Medulla oblongata (tissue), 1 donor: ENCODE data around the gene GCNA.

Experiments used
- DNase-seq: peaks from one replicate; pipeline ENCODE4 v3.0.0-alpha.2; 2015; ENCODE audit errors: extremely low spot score

GCNA gene

GRCh38 chrX:71578253-71579135 lies at the start of gene GCNA:
Gene GCNA (plus strand): TSS chrX:71578437. CDS start chrX:71580822, 2,385 bp downstream.
- no peak for DNase-seq

- peak; percentile 37 for DNase-seq
These were observed 46.0 kb upstream of the GCNA start for GRCh38 chrX:71532078-71532752.

- DNase-seq: peak; percentile 93
These were observed 45.3 kb upstream of the GCNA start, which contains the start of gene OGT for GRCh38 chrX:71532753-71533425. Gene OGT (plus strand): TSS chrX:71533104. CDS start chrX:71533300, 196 bp downstream.

- DNase-seq: peak; percentile 16
These were observed 44.8 kb upstream of the GCNA start for GRCh38 chrX:71533516-71533850.

- peak; percentile 43 for DNase-seq
These were observed 44.2 kb upstream of the GCNA start for GRCh38 chrX:71533851-71534561.

- DNase-seq: peak; percentile 10
These were observed 43.3 kb upstream of the GCNA start for GRCh38 chrX:71534773-71535544.

- DNase-seq: peak; percentile 3
These were observed 42.0 kb upstream of the GCNA start for GRCh38 chrX:71536285-71536684.

- no peak for DNase-seq
These were observed 40.5 kb upstream of the GCNA start for GRCh38 chrX:71537743-71538142.

GRCh38 chrX:71540801-71541200 lies 37.4 kb upstream of the GCNA start:
- no peak for DNase-seq

GRCh38 chrX:71541210-71542022 lies 36.8 kb upstream of the GCNA start:
- peak; percentile 2 for DNase-seq

- DNase-seq: no peak
These were observed 35.8 kb upstream of the GCNA start for GRCh38 chrX:71542411-71542810.

- DNase-seq: no peak
These were observed 35.4 kb upstream of the GCNA start for GRCh38 chrX:71542825-71543224.

GRCh38 chrX:71543316-71543715 lies 34.9 kb upstream of the GCNA start:
- no peak for DNase-seq

GRCh38 chrX:71545364-71545763 lies 32.9 kb upstream of the GCNA start:
- DNase-seq: no peak

- DNase-seq: no peak
These were observed 31.4 kb upstream of the GCNA start for GRCh38 chrX:71546879-71547278.

GRCh38 chrX:71547339-71547738 lies 30.9 kb upstream of the GCNA start:
- no peak for DNase-seq

- no peak for DNase-seq
These were observed 28.3 kb upstream of the GCNA start for GRCh38 chrX:71549986-71550385.

- DNase-seq: no peak
These were observed 27.7 kb upstream of the GCNA start for GRCh38 chrX:71550578-71550977.

GRCh38 chrX:71556036-71556435 lies 22.2 kb upstream of the GCNA start:
- no peak for DNase-seq

- DNase-seq: no peak
These were observed 19.3 kb upstream of the GCNA start for GRCh38 chrX:71558920-71559319.
